ENCODE data around the gene ZNF280A.

DNA sequence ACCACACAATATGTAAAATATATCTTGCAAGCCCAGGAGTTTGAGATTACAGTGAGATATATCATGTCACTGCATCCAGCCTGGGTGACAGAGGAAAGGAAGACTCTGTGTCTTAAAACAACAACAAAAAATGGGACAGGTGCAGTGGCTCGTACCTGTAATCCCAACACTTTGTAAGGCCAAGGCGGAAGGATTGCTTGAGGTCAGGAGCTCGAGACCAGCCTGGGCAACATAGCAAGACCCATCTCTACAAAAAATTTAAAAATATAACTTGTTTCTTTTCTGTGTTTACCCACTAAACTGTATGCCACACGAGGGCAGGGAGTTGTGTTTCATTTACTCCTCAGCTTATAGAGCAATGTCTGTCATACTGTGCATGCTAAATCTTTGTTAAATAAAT lies 3.1 kb downstream of the ZNF280A start:
- TF ChIP-seq, protein P1, sequence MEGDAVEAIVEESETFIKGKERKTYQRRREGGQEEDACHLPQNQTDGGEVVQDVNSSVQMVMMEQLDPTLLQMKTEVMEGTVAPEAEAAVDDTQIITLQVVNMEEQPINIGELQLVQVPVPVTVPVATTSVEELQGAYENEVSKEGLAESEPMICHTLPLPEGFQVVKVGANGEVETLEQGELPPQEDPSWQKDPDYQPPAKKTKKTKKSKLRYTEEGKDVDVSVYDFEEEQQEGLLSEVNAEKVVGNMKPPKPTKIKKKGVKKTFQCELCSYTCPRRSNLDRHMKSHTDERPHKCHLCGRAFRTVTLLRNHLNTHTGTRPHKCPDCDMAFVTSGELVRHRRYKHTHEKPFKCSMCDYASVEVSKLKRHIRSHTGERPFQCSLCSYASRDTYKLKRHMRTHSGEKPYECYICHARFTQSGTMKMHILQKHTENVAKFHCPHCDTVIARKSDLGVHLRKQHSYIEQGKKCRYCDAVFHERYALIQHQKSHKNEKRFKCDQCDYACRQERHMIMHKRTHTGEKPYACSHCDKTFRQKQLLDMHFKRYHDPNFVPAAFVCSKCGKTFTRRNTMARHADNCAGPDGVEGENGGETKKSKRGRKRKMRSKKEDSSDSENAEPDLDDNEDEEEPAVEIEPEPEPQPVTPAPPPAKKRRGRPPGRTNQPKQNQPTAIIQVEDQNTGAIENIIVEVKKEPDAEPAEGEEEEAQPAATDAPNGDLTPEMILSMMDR (IDR thresholded peaks at IDR 0.05): no peak
- TF ChIP-seq EP300 (IDR thresholded peaks at IDR 0.05) (no peak), POLR2A (IDR thresholded peaks at IDR 0.05) (no peak)
